Activated CD8-positive, alpha-beta memory T cell treated with anti-CD3 and anti-CD28 coated beads for 4 hours (primary cell): Measurements from ENCODE around the gene LSP1.
"Not testable (repeated sequence)": the region's sequence is repeated elsewhere in the genome, so short reads cannot be mapped to it uniquely, and the experiment has no call there.

ENCODE experiments used
- DNase-seq, 2 donors: peaks; one replicate each; pipeline ENCODE4 v3.0.0-alpha.2; 2020; ENCODE audit warnings: low read depth in 2 of 2

Gene LSP1

GRCh38 chr11:1862588-1863351 is 9.9 kb downstream of the LSP1 start:
- DNase-seq: no peak

GRCh38 chr11:1863352-1864216 is 10.7 kb downstream of the LSP1 start:
- no peak for DNase-seq

- no peak for DNase-seq
Observed at GRCh38 chr11:1864231-1864630, 11.3 kb downstream of the LSP1 start.

GRCh38 chr11:1864831-1865665 is 12.2 kb downstream of the LSP1 start:
- no peak for DNase-seq

GRCh38 chr11:1866226-1866625 is 13.3 kb downstream of the LSP1 start:
- no peak for DNase-seq

- DNase-seq: no peak
Observed at GRCh38 chr11:1866776-1867175, 13.9 kb downstream of the LSP1 start.

GRCh38 chr11:1867381-1867780 is 14.5 kb downstream of the LSP1 start:
- no peak for DNase-seq

GRCh38 chr11:1868056-1868635 is 15.3 kb downstream of the LSP1 start:
- DNase-seq: no peak

GRCh38 chr11:1868636-1869291 is 15.9 kb downstream of the LSP1 start:
- DNase-seq: no peak

GRCh38 chr11:1869427-1870325 is 16.8 kb downstream of the LSP1 start:
- DNase-seq: no peak

- no peak for DNase-seq
Observed at GRCh38 chr11:1870326-1870696, 17.4 kb downstream of the LSP1 start.

- no peak for DNase-seq
Observed at GRCh38 chr11:1870721-1871466, 18.0 kb downstream of the LSP1 start.

GRCh38 chr11:1871531-1871930 is 18.6 kb downstream of the LSP1 start:
- DNase-seq: no peak

GRCh38 chr11:1872267-1872985 is 19.5 kb downstream of the LSP1 start:
- DNase-seq: no peak

- no peak for DNase-seq
Observed at GRCh38 chr11:1873048-1873812, 20.3 kb downstream of the LSP1 start.

GRCh38 chr11:1873813-1874150 is 20.9 kb downstream of the LSP1 start:
- not testable (repeated sequence) for DNase-seq

GRCh38 chr11:1874441-1875092 is 21.7 kb downstream of the LSP1 start:
- DNase-seq: not testable (repeated sequence)
